SKM-1 (cell line): Measurements from ENCODE around the gene LIG1.
"Not testable (repeated sequence)": the region's sequence is repeated elsewhere in the genome, so short reads cannot be mapped to it uniquely, and the experiment has no call there.

Experiments
- DNase-seq: peaks from one replicate; lab custom pipeline; 2025; ENCODE audit not compliant: unreplicated experiment; lab: John Stamatoyannopoulos, UW

The LIG1 gene

GRCh38 chr19:48122421-48122820 is 47.7 kb downstream of the LIG1 start:
- DNase-seq = no peak

DNA sequence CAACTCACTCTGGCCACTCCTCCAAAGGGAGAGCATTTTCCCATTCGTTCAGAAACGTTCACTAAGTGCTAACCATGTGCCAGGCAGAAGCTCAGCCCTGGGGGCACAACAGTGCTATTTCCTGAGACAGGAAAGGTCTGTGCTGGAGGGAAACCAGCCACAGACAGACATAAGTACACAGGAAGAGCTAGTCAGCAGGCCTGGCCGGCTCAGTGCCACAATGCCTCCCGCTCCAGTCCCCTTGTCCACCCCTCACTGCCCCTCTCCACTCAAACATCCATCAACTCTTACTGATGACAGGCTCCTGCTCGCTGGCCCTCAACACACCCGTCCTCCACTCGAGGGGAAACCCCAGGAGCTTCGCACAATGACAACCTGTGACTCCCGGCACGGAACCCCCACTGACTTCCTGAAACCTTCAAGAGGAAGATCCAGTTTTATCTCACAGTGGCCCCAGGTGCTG is 48.2 kb downstream of the LIG1 start:
- DNase-seq = no peak

DNA sequence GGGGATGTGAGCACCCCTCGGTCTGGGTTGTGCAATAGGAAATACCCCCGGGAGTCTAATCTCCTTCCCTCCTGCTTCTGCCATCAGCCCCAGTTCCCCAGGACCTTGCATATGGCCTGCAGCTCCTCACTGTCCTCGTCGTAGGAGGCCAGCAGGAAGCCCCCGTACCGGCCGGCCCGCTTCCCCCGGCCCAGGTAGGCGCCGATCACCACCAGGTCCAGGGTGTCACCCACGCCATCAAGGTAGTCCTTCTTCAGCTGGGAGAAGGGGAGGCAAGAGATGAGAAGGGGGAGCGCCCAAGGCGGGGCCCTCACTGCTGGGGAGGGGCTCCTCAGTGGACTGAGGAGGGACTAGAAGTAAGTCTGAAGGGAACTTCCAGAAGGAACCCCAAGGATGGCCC is 49.1 kb downstream of the LIG1 start:
- DNase-seq = no peak

- DNase-seq = no peak
These were observed 49.6 kb downstream of the LIG1 start for GRCh38 chr19:48120505-48120904.

- no peak for DNase-seq
These were observed 52.0 kb downstream of the LIG1 start for GRCh38 chr19:48118131-48118517.

DNA sequence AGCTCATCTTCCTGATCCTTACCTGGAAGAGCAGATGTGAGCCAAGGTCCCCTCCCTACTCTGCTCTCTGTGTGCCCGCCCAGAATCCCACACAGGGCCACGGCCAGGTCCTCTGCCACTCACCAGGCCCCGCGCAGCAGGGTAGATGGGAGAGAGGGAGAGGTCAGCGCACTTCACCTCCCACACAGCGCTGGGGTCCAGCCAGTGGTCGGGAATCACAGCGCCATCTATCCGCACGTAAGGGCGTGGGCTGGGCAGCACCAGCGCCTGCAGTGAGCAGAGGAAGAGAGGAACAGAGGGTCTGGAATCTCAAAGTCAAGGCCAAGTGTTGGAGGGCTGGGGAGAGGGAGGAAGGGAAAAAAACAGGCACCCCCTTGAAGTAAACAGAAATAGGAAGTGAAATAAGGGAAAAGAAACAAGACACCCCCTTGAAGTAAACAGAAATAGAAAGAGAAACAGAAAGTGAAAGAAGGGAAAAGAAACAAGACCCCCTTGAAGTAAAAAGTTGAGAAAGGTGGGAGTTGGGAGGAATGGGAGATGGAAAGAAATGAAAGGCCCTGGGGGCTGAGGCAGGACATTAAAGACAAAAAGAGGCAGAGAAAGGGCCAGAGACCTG is 52.5 kb downstream of the LIG1 start:
- no peak for DNase-seq

- no peak for DNase-seq
These were observed 56.8 kb downstream of the LIG1 start for GRCh38 chr19:48113190-48113917.

DNA sequence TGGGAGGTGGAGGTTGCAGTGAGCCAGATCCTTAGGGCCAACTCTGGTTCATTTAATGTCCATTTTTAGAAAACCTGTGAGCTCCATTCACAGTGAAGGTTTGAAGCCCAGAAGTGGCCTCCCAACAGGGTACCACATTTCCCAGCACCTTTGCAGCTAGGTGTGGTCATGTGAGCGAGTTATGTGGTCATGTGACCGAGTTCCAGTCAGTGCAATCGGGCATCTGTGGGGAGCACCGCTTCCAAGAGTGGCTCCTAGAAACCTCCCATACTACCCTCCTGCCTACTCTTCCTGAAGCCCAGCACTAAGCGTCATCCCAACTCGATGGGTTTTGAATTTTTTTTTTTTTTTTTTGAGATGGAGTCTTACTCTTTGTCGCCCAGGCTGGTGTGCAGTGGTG is 58.9 kb downstream of the LIG1 start:
- no peak for DNase-seq

DNA sequence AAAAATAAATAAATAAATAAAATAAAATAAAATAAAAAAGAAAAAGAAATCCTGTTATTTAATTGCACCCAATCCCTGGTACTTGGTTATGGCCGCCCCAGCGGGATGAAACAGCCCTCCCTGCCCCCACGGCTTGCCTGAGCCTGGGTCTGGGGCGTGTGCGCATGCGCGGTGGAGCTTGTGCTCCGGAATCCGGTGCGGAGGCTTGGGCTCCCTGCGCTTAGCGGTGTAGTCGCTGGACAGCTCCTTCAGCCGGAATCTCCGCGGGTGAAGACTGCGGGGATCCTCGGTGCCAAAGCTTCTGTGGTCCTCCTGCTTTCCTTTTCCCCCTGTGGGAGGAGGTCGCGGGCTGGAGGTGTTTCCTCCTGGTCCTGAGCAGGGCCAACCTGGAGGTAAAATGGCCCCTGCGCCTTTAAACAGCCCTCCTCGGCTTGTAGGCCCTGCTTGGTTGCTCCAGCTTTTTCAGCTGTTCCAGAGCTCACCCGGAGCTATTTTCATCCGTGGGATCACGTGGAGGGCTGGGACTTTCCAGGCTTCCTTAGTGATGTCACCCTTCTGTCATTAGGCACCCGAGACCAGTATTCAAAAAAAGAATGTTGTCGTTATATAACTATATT is 59.7 kb downstream of the LIG1 start, which contains the start of gene PLA2G4C:
TSS of gene PLA2G4C (minus strand) at position 468 of the 617 bp plus-strand sequence. CDS start 4,288 bp downstream, outside the sequence.
- peak; percentile 20 for DNase-seq

DNA sequence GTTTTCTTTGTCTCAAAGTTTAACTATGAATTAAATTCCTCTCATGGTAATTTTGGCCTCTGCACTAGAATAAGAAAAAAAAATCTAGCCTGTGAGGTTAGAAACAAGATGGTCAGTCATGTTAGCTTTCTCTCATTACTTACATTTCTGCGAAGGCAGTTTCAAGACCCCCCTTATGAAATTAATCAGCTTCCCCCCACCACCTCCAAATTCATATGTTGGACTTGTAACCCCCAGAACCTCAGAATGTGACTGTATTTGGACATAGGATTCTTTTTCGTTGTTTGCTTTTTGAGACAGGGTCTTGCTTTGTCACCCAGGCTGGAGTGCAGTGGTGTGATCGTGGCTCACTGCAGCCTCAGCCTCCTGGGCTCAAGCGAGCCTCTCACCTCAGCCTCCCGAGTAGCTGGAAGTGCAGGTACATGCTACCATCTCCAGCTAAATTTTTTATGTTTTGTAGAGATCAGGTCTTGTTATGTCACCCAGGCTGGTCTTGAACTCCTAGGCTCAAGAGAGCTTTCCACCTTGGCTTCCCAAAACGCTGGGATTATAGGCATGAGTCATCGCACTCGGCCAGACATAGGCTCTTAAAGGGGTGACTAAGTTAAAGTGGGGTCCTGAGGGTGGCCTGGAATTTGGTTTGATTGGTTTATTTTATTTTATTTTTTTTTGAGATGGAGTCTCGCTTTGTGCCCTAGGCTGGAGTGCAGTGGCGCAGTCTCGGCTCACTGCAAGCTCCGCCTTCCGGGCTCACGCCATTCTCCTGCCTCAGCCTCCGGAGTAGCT is 61.0 kb downstream of the LIG1 start:
- no peak for DNase-seq

DNA sequence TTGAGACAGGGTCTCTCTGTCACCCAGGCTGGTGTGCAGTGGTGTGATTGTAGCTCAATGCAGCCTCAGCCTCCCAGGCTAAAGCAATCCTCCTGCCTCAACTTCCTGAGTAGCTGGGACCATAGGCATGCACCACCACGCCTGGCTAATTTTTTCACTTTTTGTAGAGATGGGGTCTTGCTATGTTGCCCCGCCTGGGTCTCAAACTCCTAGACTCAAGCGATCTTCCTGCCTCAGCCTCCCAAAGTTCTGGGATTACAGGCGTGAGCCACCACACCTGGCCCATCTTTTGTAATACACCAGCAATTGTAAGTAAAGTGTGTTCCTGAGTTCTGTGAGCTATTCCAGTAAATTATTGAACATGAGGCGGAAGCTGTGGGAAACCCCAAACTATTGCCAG is 66.2 kb downstream of the LIG1 start:
- no peak for DNase-seq

- DNase-seq = peak; percentile 1
These were observed 67.0 kb downstream of the LIG1 start for GRCh38 chr19:48102870-48103751.

DNA sequence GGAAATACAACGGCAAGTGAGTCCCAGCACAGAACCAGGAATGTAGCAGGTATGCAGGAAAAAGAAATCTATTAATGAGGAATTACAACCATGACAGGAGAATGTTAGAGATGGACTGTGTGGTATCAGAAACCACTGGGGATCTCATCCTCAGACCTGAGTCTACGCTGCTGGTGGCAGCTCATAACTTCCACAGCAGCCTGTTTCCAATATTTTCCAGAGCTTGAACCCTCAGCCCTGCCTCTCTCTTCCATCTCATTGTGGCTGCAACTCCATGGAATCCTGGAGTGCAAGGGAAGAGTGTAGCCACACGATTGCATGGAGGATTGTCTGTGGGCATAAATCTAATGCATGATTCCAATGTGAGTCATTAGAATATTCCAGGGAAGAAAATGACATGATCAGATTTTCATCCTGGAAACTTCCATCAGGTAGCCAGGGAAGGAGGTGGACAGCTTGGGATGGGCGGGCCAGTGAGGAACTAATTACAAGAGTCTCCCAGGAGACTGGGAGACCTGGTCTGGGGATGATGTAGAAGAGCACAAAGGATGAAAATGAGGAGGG is 74.5 kb downstream of the LIG1 start:
- DNase-seq = no peak

DNA sequence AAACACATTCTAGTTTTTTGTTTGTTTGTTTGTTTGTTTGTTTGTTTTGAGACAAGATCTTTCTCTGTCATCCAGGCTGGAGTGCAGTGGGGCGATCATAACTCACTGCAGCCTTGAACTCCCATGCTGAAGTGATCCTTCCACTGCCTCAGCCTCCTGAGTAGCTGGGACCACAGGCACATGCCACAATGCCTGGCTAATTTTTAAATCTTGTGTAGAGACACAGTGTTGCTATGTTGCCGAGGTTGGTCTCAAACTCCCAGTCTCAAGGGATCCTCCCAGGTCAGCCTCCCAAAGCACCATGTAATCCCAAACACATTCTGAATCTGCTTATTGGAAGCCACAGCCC is 75.3 kb downstream of the LIG1 start:
- DNase-seq = no peak

GRCh38 chr19:48094129-48094854 is 75.9 kb downstream of the LIG1 start:
- DNase-seq = no peak

DNA sequence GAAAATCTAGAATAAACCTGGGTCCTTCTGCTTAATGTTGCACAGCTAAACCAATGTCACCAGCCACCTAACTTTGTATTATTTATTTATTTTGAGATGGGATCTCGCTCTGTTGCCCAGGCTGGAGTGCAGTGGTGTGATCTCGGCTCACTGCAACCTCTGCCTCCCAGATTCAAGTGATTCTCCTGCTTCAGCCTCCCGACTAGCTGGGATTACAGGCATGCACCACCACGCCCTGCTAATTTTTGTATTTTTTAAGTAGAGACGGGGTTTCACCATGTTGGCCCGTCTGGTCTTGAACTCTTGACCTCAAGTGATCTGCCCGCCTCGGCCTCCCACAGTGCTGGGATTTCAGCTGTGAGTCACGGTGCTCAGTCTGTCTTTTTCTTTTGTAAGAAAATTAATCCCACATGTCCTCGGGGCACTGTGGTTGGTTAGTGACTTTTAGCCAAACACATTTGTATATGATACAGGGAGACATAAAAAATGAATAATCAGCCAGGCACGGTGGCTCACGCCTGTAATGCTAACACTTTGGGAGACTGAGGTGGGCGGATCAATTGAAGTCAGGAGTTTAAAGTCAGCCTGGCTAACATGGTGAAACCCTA is 78.9 kb downstream of the LIG1 start:
- DNase-seq = not testable (repeated sequence)

DNA sequence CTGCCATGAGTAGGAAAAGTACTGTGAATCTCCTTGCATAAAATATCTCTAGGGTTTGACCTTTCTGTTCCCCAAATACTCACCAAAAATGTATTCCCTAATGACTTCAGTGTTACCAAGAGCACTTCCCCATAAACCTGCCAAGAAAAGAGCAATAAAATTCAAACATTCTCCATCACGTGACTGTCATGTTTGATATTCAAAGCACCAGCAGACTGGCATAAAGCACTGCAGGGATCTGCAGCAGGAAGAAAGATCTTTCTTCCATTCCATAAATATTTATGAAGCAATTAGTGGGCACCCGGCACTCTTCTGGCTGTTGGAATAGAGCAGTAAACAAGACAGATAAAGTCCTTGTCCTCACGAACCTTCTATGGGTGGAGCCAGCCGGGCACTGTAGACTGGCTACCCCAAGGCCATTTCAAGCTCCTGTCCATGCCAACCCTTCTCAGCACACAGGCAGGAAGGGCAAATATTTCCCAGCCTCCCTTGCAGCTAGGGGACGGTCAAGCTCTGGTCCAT is 79.8 kb downstream of the LIG1 start:
- DNase-seq = no peak

GRCh38 chr19:48088991-48089390 is 81.2 kb downstream of the LIG1 start:
- DNase-seq = not testable (repeated sequence)
